Vagina (tissue), 2 donors: ENCODE data around the gene CFAP299. TPM values are rescaled to one million over a fixed set of nuclear protein-coding genes. Genes with fewer than 3 reads are reported as not detected.
"Not testable (repeated sequence)": the region's sequence is repeated elsewhere in the genome, so short reads cannot be mapped to it uniquely, and the experiment has no call there.

ENCODE experiments used
- DNase-seq, 2 donors: peaks; one replicate each; pipeline ENCODE4 v3.0.0-alpha.2; 2017; ENCODE audit errors: extremely low spot score in 2 of 2
- H3K27ac ChIP-seq: fragments of 200-600 bp; sonication (generic); one replicate; pipeline ENCODE4 v1.5.1; 2019
- H3K27me3 ChIP-seq: fragments of 200-600 bp; sonication (generic); one replicate; pipeline ENCODE4 v1.5.1; 2019
- H3K36me3 ChIP-seq, 2 donors: fragments of 200-600 bp; sonication (generic); one replicate each; pipeline ENCODE4 v1.5.1; 2017 to 2019
- H3K4me1 ChIP-seq: fragments of 200-600 bp; sonication (generic); one replicate; pipeline ENCODE4 v1.5.1; 2019
- H3K4me3 ChIP-seq, 2 donors: fragments of 200-600 bp; sonication (generic); 1 replicate in 1 of 2; 2 replicates in 1 of 2; pipeline ENCODE4 v1.5.1; 2016 to 2019
- H3K9me3 ChIP-seq: fragments of 200-600 bp; sonication (generic); one replicate; pipeline ENCODE4 v1.5.1; 2019
- CTCF ChIP-seq, 3 experiments: fragments of 450-650 bp in 2 of 3; fragments of 200-600 bp in 1 of 3; sonication (generic) in 1 of 3; IDR thresholded peaks; one replicate each; pipeline ENCODE4 v1.5.1; 2017 to 2019; ENCODE audit warnings: antibody characterized with exemption in 3 of 3, mild to moderate bottlenecking in 2 of 3, moderate library complexity in 2 of 3
- POLR2A ChIP-seq, 2 donors: fragments of 450-650 bp; IDR thresholded peaks; one replicate each; pipeline ENCODE4 v1.6.1; 2017; ENCODE audit warnings: antibody characterized with exemption in 2 of 2, mild to moderate bottlenecking in 2 of 2, moderate library complexity in 2 of 2
- POLR2AphosphoS5 ChIP-seq, 2 donors: sonication (generic); formaldehyde crosslinking; IDR thresholded peaks; one replicate each; pipeline ENCODE4 v1.9.0; 2017; ENCODE audit warnings: antibody characterized with exemption in 2 of 2, mild to moderate bottlenecking in 2 of 2, low read depth in 1 of 2; ENCODE audit not compliant: insufficient read depth in 1 of 2
- intact Hi-C: fragments of 100-400 bp; cut with DNase I; formaldehyde crosslinking; loops from one replicate; pipeline ENCODE4 v1.15.1; 2023
- total RNA-seq: library from RNA; depleted of rRNA; stranded (reverse); fragments of >200 nt; gene quantifications from one replicate; pipeline ENCODE4 v1.2.3, GENCODE V29; 2016

Gene CFAP299
- total RNA-seq, 1 donor from 2014 or later, result not detected

- no peak overlapping the region for H3K27ac ChIP-seq
- intact Hi-C loops, result no loop called here
- no peak for TF ChIP-seq POLR2A (IDR thresholded peaks at IDR 0.05)
- TF ChIP-seq POLR2AphosphoS5 (IDR thresholded peaks at IDR 0.05; ENCODE audit: insufficient read depth in 1 of 2, low read depth in 1 of 2), result no peak
- no peak for TF ChIP-seq CTCF (IDR thresholded peaks at IDR 0.05)
- no peaks in the 10 kb centered on the region for H3K9me3 ChIP-seq
- H3K27me3 ChIP-seq, result no peaks in the 10 kb centered on the region
- H3K36me3 ChIP-seq, result no peaks in the 10 kb centered on the region
- no peak for DNase-seq
- H3K4me1 ChIP-seq, result peaks cover 11% of the 10 kb centered on the region
- peak overlapping the region in 1 of 2 donors; percentile 51 for H3K4me3 ChIP-seq
Observed at GRCh38 chr4:80336582-80336981, 1.1 kb downstream of the CFAP299 start.

GRCh38 chr4:80340036-80340435 lies 4.5 kb downstream of the CFAP299 start:
- Histone ChIP-seq H3K36me3 (no peaks in the 10 kb centered on the region), H3K27ac (no peak overlapping the region), H3K9me3 (no peaks in the 10 kb centered on the region), H3K4me1 (peaks cover 11% of the 10 kb centered on the region), H3K4me3 (no peak overlapping the region), H3K27me3 (no peaks in the 10 kb centered on the region)
- intact Hi-C loops, result no loop called here
- no peak for DNase-seq
- TF ChIP-seq POLR2A (IDR thresholded peaks at IDR 0.05) (no peak), CTCF (IDR thresholded peaks at IDR 0.05) (no peak), POLR2AphosphoS5 (IDR thresholded peaks at IDR 0.05; ENCODE audit: insufficient read depth in 1 of 2, low read depth in 1 of 2) (no peak)

- H3K27me3 ChIP-seq, intact Hi-C loops, H3K4me1 ChIP-seq, H3K9me3 ChIP-seq, H3K27ac ChIP-seq, H3K36me3 ChIP-seq, H3K4me3 ChIP-seq, DNase-seq: not testable (repeated sequence)
Observed at GRCh38 chr4:80342684-80343083, 7.2 kb downstream of the CFAP299 start.

- Histone ChIP-seq H3K36me3 (no peaks in the 10 kb centered on the region), H3K27ac (no peak overlapping the region), H3K9me3 (no peaks in the 10 kb centered on the region), H3K27me3 (no peaks in the 10 kb centered on the region), H3K4me1 (no peaks in the 10 kb centered on the region), H3K4me3 (no peak overlapping the region)
- TF ChIP-seq POLR2A (IDR thresholded peaks at IDR 0.05) (no peak), CTCF (IDR thresholded peaks at IDR 0.05) (no peak), POLR2AphosphoS5 (IDR thresholded peaks at IDR 0.05; ENCODE audit: insufficient read depth in 1 of 2, low read depth in 1 of 2) (no peak)
- intact Hi-C loops, result no loop called here
- no peak for DNase-seq
Observed at GRCh38 chr4:80343887-80344286, 8.4 kb downstream of the CFAP299 start.

GRCh38 chr4:80360084-80360483 lies 24.6 kb downstream of the CFAP299 start:
- H3K4me1 ChIP-seq, result no peaks in the 10 kb centered on the region
- H3K27ac ChIP-seq, result no peak overlapping the region
- TF ChIP-seq POLR2A (IDR thresholded peaks at IDR 0.05), result no peak
- no peak for TF ChIP-seq CTCF (IDR thresholded peaks at IDR 0.05)
- TF ChIP-seq POLR2AphosphoS5 (IDR thresholded peaks at IDR 0.05; ENCODE audit: insufficient read depth in 1 of 2, low read depth in 1 of 2), result no peak
- intact Hi-C loops, result no loop called here
- no peak for DNase-seq
- H3K9me3 ChIP-seq, result no peaks in the 10 kb centered on the region
- no peak overlapping the region for H3K4me3 ChIP-seq
- H3K36me3 ChIP-seq, result no peaks in the 10 kb centered on the region
- no peaks in the 10 kb centered on the region for H3K27me3 ChIP-seq

GRCh38 chr4:80360900-80361299 lies 25.4 kb downstream of the CFAP299 start:
- intact Hi-C loops, result no loop called here

More at GRCh38 chr4:80360900-80361299, 25.4 kb downstream of the CFAP299 start:
- Histone ChIP-seq H3K4me3 (no peak overlapping the region), H3K27me3 (no peaks in the 10 kb centered on the region), H3K27ac (no peak overlapping the region), H3K4me1 (no peaks in the 10 kb centered on the region), H3K36me3 (no peaks in the 10 kb centered on the region), H3K9me3 (no peaks in the 10 kb centered on the region)
- DNase-seq, result no peak
- no peak for TF ChIP-seq POLR2A (IDR thresholded peaks at IDR 0.05)
- no peak for TF ChIP-seq CTCF (IDR thresholded peaks at IDR 0.05)
- TF ChIP-seq POLR2AphosphoS5 (IDR thresholded peaks at IDR 0.05; ENCODE audit: insufficient read depth in 1 of 2, low read depth in 1 of 2), result no peak
